K562 (cell line): ENCODE data around the gene TOR1A. TPM values are rescaled to one million over a fixed set of nuclear protein-coding genes. Genes with fewer than 3 reads are reported as not detected.

Experiments
- AFF1 ChIP-seq, 2 experiments: fragments of 450-650 bp; IDR thresholded peaks; 2 replicates each; pipeline ENCODE4 v1.6.1; 2018; ENCODE audit warnings: mild to moderate bottlenecking in 2 of 2, low read depth in 1 of 2; ENCODE audit not compliant: partially characterized antibody in 2 of 2
- ATF7 ChIP-seq: fragments of 450-650 bp; IDR thresholded peaks from 2 replicates; pipeline ENCODE4 v1.7.1; 2014; ENCODE audit warnings: mild to moderate bottlenecking, moderate library complexity
- CHCHD3 ChIP-seq: fragments of 250-450 bp; sonication (Bioruptor Pico); IDR thresholded peaks from 2 replicates; pipeline ENCODE4 v2.1.2; 2022; ENCODE audit warnings: mild to moderate bottlenecking
- DPF2 ChIP-seq: fragments of 450-650 bp; IDR thresholded peaks from 2 replicates; pipeline ENCODE4 v1.6.1; 2016
- E2F3 ChIP-seq: fragments of 250-450 bp; sonication (Bioruptor Pico); IDR thresholded peaks from 2 replicates; pipeline ENCODE4 v1.4.0; 2020; ENCODE audit warnings: mild to moderate bottlenecking
- EP300 ChIP-seq: IDR thresholded peaks from 2 replicates; pipeline ENCODE4 v1.6.1; 2012; ENCODE audit warnings: low read length, improper control_type of control experiment
- FOXM1 ChIP-seq, 2 experiments: fragments of 450-650 bp in 1 of 2; sonication (generic) in 1 of 2; formaldehyde crosslinking in 1 of 2; IDR thresholded peaks; 2 replicates each; pipeline versions ENCODE4 v1.6.1 to v1.9.0; 2017 to 2022; ENCODE audit warnings: low read depth in 2 of 2, mild to moderate bottlenecking in 2 of 2, missing genetic modification reagents in 1 of 2, moderate library complexity in 1 of 2
- GATAD2B ChIP-seq: fragments of 450-650 bp; IDR thresholded peaks from 2 replicates; pipeline ENCODE4 v1.6.1; 2017; ENCODE audit warnings: mild to moderate bottlenecking, borderline replicate concordance
- HIVEP1 ChIP-seq: fragments of 250-450 bp; sonication (Bioruptor Pico); IDR thresholded peaks from 2 replicates; pipeline ENCODE4 v1.4.0; 2020; ENCODE audit warnings: mild to moderate bottlenecking
- HMG20B ChIP-seq: fragments of 250-450 bp; sonication (Bioruptor Pico); IDR thresholded peaks from 2 replicates; pipeline ENCODE4 v1.5.0; 2021; ENCODE audit warnings: mild to moderate bottlenecking
- HOMEZ ChIP-seq: fragments of 250-450 bp; sonication (Bioruptor Pico); IDR thresholded peaks from 2 replicates; pipeline ENCODE4 v1.4.0; 2020; ENCODE audit warnings: mild to moderate bottlenecking, moderate library complexity
- KDM4B ChIP-seq, 2 experiments: fragments of 450-650 bp in 1 of 2; sonication (generic) in 1 of 2; IDR thresholded peaks; 2 replicates each; pipeline ENCODE4 v1.6.1; 2016 to 2017; ENCODE audit warnings: borderline replicate concordance in 2 of 2, antibody characterized with exemption in 1 of 2, low read depth in 1 of 2, mild to moderate bottlenecking in 1 of 2
- KLF16 ChIP-seq: IDR thresholded peaks from 2 replicates; pipeline ENCODE4 v1.6.1; 2016; ENCODE audit warnings: antibody characterized with exemption
- NCOR1 ChIP-seq: fragments of 450-650 bp; IDR thresholded peaks from 2 replicates; pipeline ENCODE4 v1.6.1; 2016; ENCODE audit warnings: mild to moderate bottlenecking, moderate library complexity
- PHB ChIP-seq: fragments of 250-450 bp; sonication (Bioruptor Pico); IDR thresholded peaks from 2 replicates; pipeline ENCODE4 v1.5.0; 2021
- PHF8 ChIP-seq: fragments of 200-600 bp; sonication (generic); IDR thresholded peaks from 2 replicates; pipeline ENCODE4 v1.6.1; 2012; ENCODE audit warnings: mixed run types, mild to moderate bottlenecking, inconsistent platforms, low read length, moderate library complexity, borderline replicate concordance
- POLR2B ChIP-seq: fragments of 450-650 bp; IDR thresholded peaks from 2 replicates; pipeline ENCODE4 v1.6.1; 2018; ENCODE audit warnings: low read depth; ENCODE audit not compliant: partially characterized antibody
- SUPT5H ChIP-seq: fragments of 450-650 bp; IDR thresholded peaks from 2 replicates; pipeline ENCODE4 v1.6.1; 2016
- ZBTB2 ChIP-seq: fragments of 450-650 bp; IDR thresholded peaks from 2 replicates; pipeline ENCODE4 v1.6.1; 2016; ENCODE audit warnings: antibody characterized with exemption
- ZFP91 ChIP-seq: sonication (generic); formaldehyde crosslinking; IDR thresholded peaks from 2 replicates; pipeline ENCODE4 v1.8.0; 2022; ENCODE audit warnings: mild to moderate bottlenecking, missing genetic modification reagents
- ZZZ3 ChIP-seq: fragments of 450-650 bp; IDR thresholded peaks from 2 replicates; pipeline ENCODE4 v1.6.1; 2016; ENCODE audit warnings: antibody characterized with exemption, mild to moderate bottlenecking, moderate library complexity
- polyA plus RNA-seq, 8 experiments: library from polyadenylated mRNA; depleted of rRNA in 4 of 8; stranded (reverse) in 5 of 8; unstranded in 3 of 8; fragments of >200 nt; fragmentation: Nextera tagmentation in 2 of 8; fragmentation: Illumina TruSeq in 1 of 8; extraction: Ambion mirVana in 2 of 8; extraction: Trizol in 1 of 8; gene quantifications; 2 replicates each; pipeline versions ENCODE4 v1.2.1 to v1.2.3, GENCODE V29; 2011 to 2014; ENCODE audit warnings: inconsistent platforms in 1 of 8, missing spikeins in 1 of 8
- total RNA-seq, 7 experiments: library from RNA; depleted of rRNA in 6 of 7; stranded (reverse); fragments of >200 nt in 6 of 7; fragmentation: Illumina TruSeq in 2 of 7; extraction: Trizol in 2 of 7; gene quantifications; 2 replicates each; pipeline versions ENCODE4 v1.2.1 to v1.2.3, GENCODE V29; 2011 to 2021; ENCODE audit warnings: low replicate concordance in 1 of 7

Gene TOR1A
- total and polyA plus RNA-seq, 9 of the 15 experiments (the other 6 are each of a cell fraction or from before 2014, with no cell fraction given): 4.5 to 85.8 (median 51.3) TPM

- no peak for TF ChIP-seq E2F3 (CRISPR knock-in tag)
- TF ChIP-seq CHCHD3: 0 out of 2 replicates have a peak, but pooled peaks have one; percentile 12
- TF ChIP-seq HMG20B (CRISPR knock-in tag): no peak
- 0 out of 2 replicates have a peak, but pooled peaks have one; percentile 53 for TF ChIP-seq HOMEZ (CRISPR knock-in tag)
- no peak for TF ChIP-seq NCOR1
- no peak for TF ChIP-seq HIVEP1 (CRISPR knock-in tag)
- peak; percentile 69 for TF ChIP-seq SUPT5H
- TF ChIP-seq AFF1 (IDR thresholded peaks at IDR 0.05; ENCODE audit: low read depth in 1 of 2, partially characterized antibody in 2 of 2): peak in 1 of 2 experiments; percentile 49
- no peak for TF ChIP-seq FOXM1 (IDR thresholded peaks at IDR 0.05; ENCODE audit: low read depth)
- TF ChIP-seq FOXM1 (CRISPR knock-in tag; IDR thresholded peaks at IDR 0.05; ENCODE audit: low read depth): no peak
- TF ChIP-seq EP300: peak; percentile 69
- TF ChIP-seq ATF7: no peak
- no peak for TF ChIP-seq DPF2
- TF ChIP-seq ZFP91 (CRISPR knock-in tag): no peak
- TF ChIP-seq GATAD2B: no peak
- peak; percentile 31; the same call in 1 of the 2 replicates for TF ChIP-seq PHB (CRISPR knock-in tag)
- TF ChIP-seq ZBTB2: no peak
- TF ChIP-seq PHF8: no peak
- TF ChIP-seq KDM4B (IDR thresholded peaks at IDR 0.05; ENCODE audit: borderline replicate concordance in 2 of 2, low read depth in 1 of 2): no peak
- TF ChIP-seq POLR2B: peak; percentile 64
- TF ChIP-seq ZZZ3: no peak
- no peak for TF ChIP-seq KLF16
Measured at GRCh38 chr9:129858167-129858962, 34.4 kb upstream of the TOR1A start (continued).
